Subcutaneous adipose tissue (tissue), 4 donors: Measurements from ENCODE around the gene GP2. TPM values are rescaled to one million over a fixed set of nuclear protein-coding genes. Genes with fewer than 3 reads are reported as not detected.

Experiments
- total RNA-seq, 4 donors: library from RNA; depleted of rRNA; stranded (reverse); fragments of >200 nt; gene quantifications; one replicate each; pipeline ENCODE4 v1.1.0, GENCODE V29; 2016
- TF ChIP-seq, protein P1 (sequence below): fragments of 450-650 bp; IDR thresholded peaks from one replicate; pipeline ENCODE4 v1.5.1; 2016; ENCODE audit warnings: low read depth, mild to moderate bottlenecking, control low read depth, antibody characterized with exemption, moderate library complexity

GP2 gene
- total RNA-seq: not detected

- TF ChIP-seq, protein P1, sequence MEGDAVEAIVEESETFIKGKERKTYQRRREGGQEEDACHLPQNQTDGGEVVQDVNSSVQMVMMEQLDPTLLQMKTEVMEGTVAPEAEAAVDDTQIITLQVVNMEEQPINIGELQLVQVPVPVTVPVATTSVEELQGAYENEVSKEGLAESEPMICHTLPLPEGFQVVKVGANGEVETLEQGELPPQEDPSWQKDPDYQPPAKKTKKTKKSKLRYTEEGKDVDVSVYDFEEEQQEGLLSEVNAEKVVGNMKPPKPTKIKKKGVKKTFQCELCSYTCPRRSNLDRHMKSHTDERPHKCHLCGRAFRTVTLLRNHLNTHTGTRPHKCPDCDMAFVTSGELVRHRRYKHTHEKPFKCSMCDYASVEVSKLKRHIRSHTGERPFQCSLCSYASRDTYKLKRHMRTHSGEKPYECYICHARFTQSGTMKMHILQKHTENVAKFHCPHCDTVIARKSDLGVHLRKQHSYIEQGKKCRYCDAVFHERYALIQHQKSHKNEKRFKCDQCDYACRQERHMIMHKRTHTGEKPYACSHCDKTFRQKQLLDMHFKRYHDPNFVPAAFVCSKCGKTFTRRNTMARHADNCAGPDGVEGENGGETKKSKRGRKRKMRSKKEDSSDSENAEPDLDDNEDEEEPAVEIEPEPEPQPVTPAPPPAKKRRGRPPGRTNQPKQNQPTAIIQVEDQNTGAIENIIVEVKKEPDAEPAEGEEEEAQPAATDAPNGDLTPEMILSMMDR: no peak
Measured at GRCh38 chr16:20327444-20328041, at the start of gene GP2. GP2 (minus strand) TSS chr16:20327513; CDS start chr16:20326431, 1,082 bp downstream.

GRCh38 chr16:20372701-20373100, 45.4 kb upstream of the GP2 start:
- TF ChIP-seq, protein P1: no peak

- TF ChIP-seq, protein P1: no peak
Measured at GRCh38 chr16:20369452-20370054, 42.2 kb upstream of the GP2 start.

GRCh38 chr16:20364051-20364450, 36.7 kb upstream of the GP2 start:
- TF ChIP-seq, protein P1: no peak

DNA sequence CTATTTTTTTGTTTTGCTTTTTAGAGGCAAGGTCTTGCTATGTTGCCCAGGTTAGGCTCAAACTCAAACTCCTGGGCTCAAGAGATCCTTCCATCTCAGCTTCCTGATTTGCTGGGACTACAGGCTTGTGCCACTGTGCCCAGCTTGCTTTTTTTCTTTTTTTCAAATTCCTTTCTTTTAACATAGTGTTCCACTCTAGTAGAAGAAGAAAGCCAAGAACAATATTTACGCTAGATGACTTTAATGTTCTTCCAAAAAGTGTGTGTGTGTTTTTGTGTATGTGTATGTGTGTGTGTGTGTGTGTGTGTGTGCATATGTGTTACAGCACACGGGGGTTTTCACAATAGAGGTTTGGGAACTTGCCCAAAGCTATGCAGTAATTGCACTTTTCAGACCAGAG, 35.9 kb upstream of the GP2 start:
- TF ChIP-seq, protein P1: no peak

DNA sequence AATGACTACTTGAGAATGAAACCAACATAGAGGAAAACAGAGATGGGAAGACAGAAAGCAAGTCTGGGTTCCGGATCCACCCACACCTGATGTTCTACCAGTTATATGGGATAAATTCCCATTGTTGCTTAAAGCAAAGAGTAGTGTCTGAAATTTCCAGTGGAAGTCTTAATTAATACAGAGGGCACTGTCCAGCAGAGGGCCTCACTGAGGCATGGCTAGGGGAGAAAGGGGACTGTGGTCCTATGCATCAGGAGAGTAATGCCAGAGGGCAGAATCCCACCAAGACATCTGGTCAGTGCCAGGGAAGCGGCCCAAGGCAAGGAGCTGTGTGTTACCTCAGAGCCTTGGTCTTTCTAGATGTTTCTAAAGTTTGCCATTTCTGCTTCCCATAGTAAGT, 32.7 kb upstream of the GP2 start:
- TF ChIP-seq, protein P1: no peak

- TF ChIP-seq, protein P1: no peak
Measured at GRCh38 chr16:20355114-20355782, 27.9 kb upstream of the GP2 start.
